ENCODE data around the gene PNRC2. TPM values are rescaled to one million over a fixed set of nuclear protein-coding genes. Genes with fewer than 3 reads are reported as not detected.

Gene PNRC2
- total and polyA plus RNA-seq, 10 of the 15 experiments (the other 5 are each of a cell fraction or from before 2014, with no cell fraction given), result 106 to 205 (median 163) TPM

- no peaks in the 10 kb centered on the region for H3K36me3 ChIP-seq (ENCODE audit: control insufficient read depth in 2 of 2, insufficient read depth in 2 of 2, low read length in 1 of 2)
- ChIA-PET RAD21 (ENCODE audit: unreplicated experiment) (interaction anchor here (0.6 to 5.9 kb wide), 22 partner anchors 11 to 333 kb away, joined by 3 to 54 read pairs (median 5); partner anchors contain the start of genes GALE, HMGCL, PITHD1 and PNRC2), SMC1A (ENCODE audit: uncharacterized antibody, unreplicated experiment) (interaction anchor here (0.9 to 7.7 kb wide), 18 partner anchors 14 to 139 kb away, joined by 3 to 66 read pairs (median 5); partner anchors contain the start of genes HMGCL, PNRC2 and SRSF10), POLR2A (interaction anchor here (0.6 to 4.3 kb wide), 21 partner anchors 22 to 859 kb away, joined by 3 to 26 read pairs (median 5); partner anchors contain the start of genes ELOA, HMGCL and PNRC2), CTCF (interaction anchor here (0.6 to 10.5 kb wide), 17 partner anchors 15 to 273 kb away, joined by 3 to 109 read pairs (median 4); partner anchors contain the start of genes FUCA1 and PITHD1)
- peak overlapping the region; percentile 88 for H3K9ac ChIP-seq (ENCODE audit: control insufficient read depth, insufficient read depth, low read length)
- no peaks in the 10 kb centered on the region for H3K27me3 ChIP-seq (replicated peaks in 1 of 2; ENCODE audit: control insufficient read depth in 2 of 2, insufficient read depth in 2 of 2, low read length in 1 of 2)
- peak; percentile 86 for DNase-seq (ENCODE audit: low read depth, low spot score)
- intact Hi-C loops (cut with micrococcal nuclease; ENCODE audit: unreplicated experiment) (no loop called here), in situ Hi-C loops (cut with MboI) (no loop called here)
- peak; percentile 39 for ATAC-seq
- H3K4me3 ChIP-seq, result peak overlapping the region; percentile 71
- H3K4me2 ChIP-seq (ENCODE audit: control insufficient read depth, insufficient read depth), result peak overlapping the region; percentile 82
- H3K27ac ChIP-seq (ENCODE audit: control insufficient read depth, insufficient read depth), result peak overlapping the region; percentile 98
- no peaks in the 10 kb centered on the region for H3K9me3 ChIP-seq (replicated peaks; ENCODE audit: control insufficient read depth, insufficient read depth, low read length)
- H4K20me1 ChIP-seq (ENCODE audit: control insufficient read depth, insufficient read depth), result no peaks in the 10 kb centered on the region
- H3K79me2 ChIP-seq (ENCODE audit: control insufficient read depth, insufficient read depth, low read length), result peaks cover 65% of the 10 kb centered on the region
- TSS peak; percentile 52 for BruUV-seq (replicated peaks)
- WGBS (ENCODE audit: insufficient coverage, insufficient replicate concordance, low lambda C conversion rate, missing lambda C conversion rate), result 2% methylated on average over 9 of the region's 11 CpGs
- peaks cover 54% of the 10 kb centered on the region for H3K4me1 ChIP-seq (ENCODE audit: control insufficient read depth, insufficient read depth, low read length)
- no peak overlapping the region; the same call in 1 of the 2 replicates for H2AFZ ChIP-seq (ENCODE audit: control insufficient read depth, low read depth, low read length)
- FAIRE-seq, result peak; percentile 38
- peak; percentile 51 for TF ChIP-seq ATF7 (IDR thresholded peaks at IDR 0.05; ENCODE audit: low read depth)
- TF ChIP-seq BHLHE40 (IDR thresholded peaks at IDR 0.05; ENCODE audit: borderline replicate concordance in 1 of 2, low read depth in 2 of 2, low read length in 1 of 2), result peak; percentile 75 to 88; a peak in 3 of 4 replicates
- TF ChIP-seq RAD21 (IDR thresholded peaks at IDR 0.05; ENCODE audit: insufficient read depth, low read depth, low read length), result 0 out of 2 replicates have a peak, but pooled peaks have one; percentile 9
- 0 out of 2 replicates have a peak, but pooled peaks have one; percentile 19 for TF ChIP-seq BCL11A (IDR thresholded peaks at IDR 0.05; ENCODE audit: low read depth, low read length)
- peak; percentile 62 for TF ChIP-seq RELB (IDR thresholded peaks at IDR 0.05; ENCODE audit: low read depth)
- TF ChIP-seq ZBTB40 (IDR thresholded peaks at IDR 0.05; ENCODE audit: borderline replicate concordance), result no peak; the same call in 1 of the 2 replicates
- peak; percentile 9 for TF ChIP-seq ZNF384 (IDR thresholded peaks at IDR 0.05; ENCODE audit: borderline replicate concordance, low read depth, low read length)
- TF ChIP-seq SRF (IDR thresholded peaks at IDR 0.05; ENCODE audit: low read depth in 2 of 2, low read length in 2 of 2), result 0 out of 4 replicates have a peak, but pooled peaks of 1 of the 2 experiments have one; percentile 25
- peak; percentile 26; the same call in 1 of the 2 replicates for TF ChIP-seq CREM (IDR thresholded peaks at IDR 0.05; ENCODE audit: low read depth)
- TF ChIP-seq ZNF687 (IDR thresholded peaks at IDR 0.05), result peak; percentile 68
- peak; percentile 77 for TF ChIP-seq MEF2A (IDR thresholded peaks at IDR 0.05; ENCODE audit: insufficient read depth, low read depth, low read length)
These were observed 48.9 kb upstream of the PNRC2 start for GRCh38 chr1:23910553-23911246.
